Ureter (tissue), 1 donor: Measurements from ENCODE around the gene LSM14B. TPM values are rescaled to one million over a fixed set of nuclear protein-coding genes. Genes with fewer than 3 reads are reported as not detected.
"Not testable (repeated sequence)": the region's sequence is repeated elsewhere in the genome, so short reads cannot be mapped to it uniquely, and the experiment has no call there.

Experiments
- DNase-seq: peaks from one replicate; pipeline ENCODE4 v3.0.0-alpha.2; 2020; ENCODE audit warnings: low spot score
- total RNA-seq: library from RNA; stranded (reverse); gene quantifications from one replicate; pipeline ENCODE4 v1.2.4, GENCODE V29; 2023
- donor health status: DM: yes; HTN: yes; CAD: no.

The LSM14B gene
- total RNA-seq, 1 donor from 2014 or later = 39.0 TPM

DNA sequence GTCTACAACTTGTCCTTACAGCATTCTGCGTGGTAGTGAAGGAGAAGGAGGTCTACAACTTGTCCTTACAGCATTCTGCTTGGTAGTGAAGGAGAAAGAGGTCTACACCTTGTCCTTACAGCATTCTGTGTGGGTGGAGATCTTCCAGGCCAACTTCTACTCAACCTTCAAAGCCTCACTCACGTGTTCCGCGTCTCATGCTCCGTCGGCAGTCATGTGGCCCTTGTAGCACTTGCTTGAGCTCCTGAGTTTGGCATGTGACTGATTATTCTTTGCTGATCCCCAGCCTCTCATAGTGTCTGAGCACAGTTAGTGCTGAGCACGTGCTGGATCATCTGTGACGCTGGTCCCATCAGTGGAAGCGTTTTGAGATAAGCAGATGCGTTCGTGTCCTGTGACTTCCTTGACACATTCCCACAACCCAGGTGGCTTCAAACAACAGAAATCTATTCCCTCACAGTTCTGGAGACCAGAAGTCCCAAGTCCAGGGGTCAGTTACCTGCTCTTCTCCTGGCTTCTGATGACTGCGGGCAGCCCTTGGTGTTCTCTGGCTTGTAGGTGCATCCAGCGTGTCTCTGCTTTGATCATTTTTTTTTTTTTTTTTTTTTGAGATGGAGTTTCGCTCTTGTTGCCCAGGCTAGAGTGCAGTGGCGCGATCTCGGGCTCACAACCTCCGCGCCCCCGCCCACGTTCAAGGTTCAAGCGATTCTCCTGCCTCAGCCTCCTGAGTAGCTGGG, 23.9 kb downstream of the LSM14B start:
- DNase-seq = no peak

GRCh38 chr20:62147125-62147524, 24.9 kb downstream of the LSM14B start:
- DNase-seq = no peak

DNA sequence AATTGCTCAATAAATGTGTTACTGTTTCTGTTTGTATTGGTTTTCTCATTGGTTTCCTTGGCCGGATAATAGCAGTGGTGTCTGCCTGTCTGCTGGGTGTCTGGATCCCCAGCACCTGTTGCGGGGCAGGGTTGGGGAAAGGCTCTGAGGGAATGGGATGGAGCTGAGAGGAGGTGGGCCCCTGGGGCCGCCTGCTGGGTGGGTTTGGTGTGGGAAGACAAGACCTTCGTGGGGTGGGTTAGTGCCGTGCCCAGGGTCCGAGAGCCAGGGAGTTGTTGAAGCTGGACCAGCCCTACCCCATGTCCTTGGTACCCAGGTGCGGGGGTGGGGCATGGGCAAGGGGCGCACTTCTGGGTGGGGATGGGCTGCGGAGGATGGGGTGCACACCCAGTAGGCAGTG, 25.3 kb downstream of the LSM14B start:
- DNase-seq = no peak

GRCh38 chr20:62148383-62148782, 26.1 kb downstream of the LSM14B start:
- DNase-seq = not testable (repeated sequence)

- no peak for DNase-seq
Measured at GRCh38 chr20:62148908-62149314, 26.6 kb downstream of the LSM14B start.

DNA sequence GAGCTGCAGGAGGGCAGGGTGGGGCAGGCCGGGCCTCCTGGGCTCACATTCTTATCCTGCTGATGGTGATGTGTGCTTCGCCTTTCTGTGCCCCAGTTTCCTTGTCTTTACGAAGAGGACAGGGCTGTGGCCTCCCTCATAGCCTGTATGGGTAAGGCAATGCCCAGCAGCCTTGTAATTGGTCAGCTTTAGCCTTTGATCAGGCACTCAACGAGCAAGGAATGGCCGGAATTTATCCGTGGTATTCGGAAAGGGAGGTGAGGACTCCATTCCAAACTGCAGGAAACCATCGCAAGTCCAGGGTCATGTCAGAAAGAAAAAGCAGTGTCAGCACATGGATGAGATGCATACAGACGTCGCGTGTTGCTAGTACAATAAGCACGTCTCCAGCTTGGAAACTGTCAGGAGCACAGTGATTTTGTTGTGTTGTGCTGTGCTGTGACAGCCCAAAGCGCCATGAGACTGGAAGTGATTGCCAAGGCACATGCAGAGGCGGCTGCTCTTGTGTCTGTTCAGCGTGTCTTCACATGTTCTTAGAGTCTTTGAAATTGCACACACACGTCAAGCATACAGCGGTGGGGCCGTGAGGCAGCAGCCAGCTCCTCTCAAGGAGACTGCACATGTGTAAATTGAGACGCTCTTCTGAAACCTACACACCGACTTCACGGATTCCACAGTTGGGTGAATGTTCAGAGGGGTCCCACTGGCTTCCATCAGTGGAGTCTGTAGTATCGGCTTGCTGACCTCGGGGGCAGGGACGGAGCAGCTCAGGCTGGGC, 27.4 kb downstream of the LSM14B start:
- DNase-seq = no peak

DNA sequence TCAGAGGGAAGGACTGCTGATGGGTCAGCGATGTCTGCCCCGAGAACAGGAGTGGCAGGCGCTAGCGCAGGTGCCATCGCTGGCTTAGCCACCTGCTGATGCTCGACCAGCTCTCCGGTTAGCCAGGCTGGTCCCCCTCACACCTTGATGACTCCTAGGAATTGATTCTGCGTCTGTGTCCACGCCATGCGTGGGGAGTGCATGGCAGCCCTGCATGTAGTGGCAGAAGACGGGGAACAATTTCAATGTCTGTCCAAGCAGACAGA, 28.0 kb downstream of the LSM14B start:
- no peak for DNase-seq

- no peak for DNase-seq
Measured at GRCh38 chr20:62151225-62151624, 28.9 kb downstream of the LSM14B start.

DNA sequence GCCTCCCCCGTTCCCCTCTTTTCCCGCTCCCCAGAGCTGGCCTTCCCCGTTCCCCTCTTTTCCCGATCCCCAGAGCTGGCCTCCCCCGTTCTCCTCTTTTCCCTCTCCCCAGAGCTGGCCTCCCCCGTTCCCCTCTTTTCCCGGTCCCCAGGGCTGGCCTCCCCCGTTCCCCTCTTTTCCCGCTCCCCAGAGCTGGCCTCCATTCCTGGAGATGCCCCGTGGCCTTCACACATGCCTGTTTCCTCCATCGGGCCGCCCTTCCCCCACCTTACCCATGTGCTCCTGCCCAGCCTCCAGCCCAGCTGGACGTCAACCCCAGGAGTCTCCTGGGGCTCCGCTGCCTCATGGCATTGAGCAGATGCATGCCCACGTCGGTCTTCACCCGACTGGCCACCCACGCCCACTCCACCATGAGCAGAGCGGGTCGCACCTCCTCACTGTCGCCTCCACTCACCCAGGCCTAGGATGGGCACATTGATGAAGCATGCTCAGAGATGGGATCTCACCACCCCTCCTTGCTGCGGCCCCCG, 29.6 kb downstream of the LSM14B start:
- DNase-seq = no peak

DNA sequence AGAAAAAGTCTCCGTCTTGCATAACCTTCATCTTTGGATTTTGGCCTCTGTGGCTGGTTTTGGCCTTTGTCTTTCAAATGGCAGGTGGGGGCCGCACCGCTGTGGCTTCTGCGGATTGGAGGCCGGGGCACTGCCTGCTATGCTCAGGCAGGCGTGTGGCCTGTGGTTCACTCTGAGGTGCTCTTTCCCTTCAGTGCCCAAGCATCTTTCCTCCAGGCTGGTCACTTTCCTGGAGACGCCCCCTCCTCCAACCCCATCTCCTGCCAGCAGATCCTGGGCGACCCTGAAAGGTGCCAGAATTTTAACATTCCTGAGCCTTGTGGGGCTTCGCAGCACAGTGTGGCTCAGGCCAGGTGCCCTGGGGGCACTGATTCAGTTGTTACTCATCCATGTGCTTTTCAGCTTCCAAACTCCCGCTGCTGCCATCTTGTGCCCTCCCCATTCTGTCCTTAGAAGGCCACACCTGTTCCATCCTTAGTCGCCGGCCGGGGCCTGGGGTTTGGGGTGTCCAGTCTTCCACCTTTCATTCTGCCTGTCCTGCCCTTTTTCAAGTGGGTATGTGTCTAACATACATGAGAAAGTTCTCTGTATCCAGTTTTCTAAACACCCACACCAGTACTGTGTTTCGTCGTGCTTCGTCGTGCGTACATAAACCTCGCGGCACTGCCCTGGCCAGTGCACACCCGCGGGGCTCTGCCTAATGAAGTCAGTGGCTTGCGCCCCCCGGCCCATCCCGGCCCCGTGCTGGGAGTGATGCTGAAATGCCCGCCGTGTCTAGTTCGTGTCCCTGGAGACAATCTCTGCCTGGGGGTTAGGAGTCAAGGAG, 33.4 kb downstream of the LSM14B start:
- DNase-seq = no peak

DNA sequence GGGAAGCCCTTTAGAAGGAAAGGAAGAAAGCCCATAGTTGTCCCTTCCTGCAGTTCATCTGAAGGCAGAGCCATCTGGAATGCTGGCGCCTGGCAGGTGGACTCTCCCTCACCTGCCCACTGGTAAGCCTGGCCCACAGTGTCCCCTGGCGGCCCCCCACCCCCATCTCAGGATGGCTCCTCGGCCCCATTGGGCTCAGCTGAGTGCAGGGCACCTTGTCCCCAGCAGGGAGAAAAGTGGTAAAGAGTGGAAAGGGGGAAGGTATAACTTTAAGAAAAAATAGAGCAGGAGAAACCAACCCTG, 33.9 kb downstream of the LSM14B start:
- DNase-seq = no peak

DNA sequence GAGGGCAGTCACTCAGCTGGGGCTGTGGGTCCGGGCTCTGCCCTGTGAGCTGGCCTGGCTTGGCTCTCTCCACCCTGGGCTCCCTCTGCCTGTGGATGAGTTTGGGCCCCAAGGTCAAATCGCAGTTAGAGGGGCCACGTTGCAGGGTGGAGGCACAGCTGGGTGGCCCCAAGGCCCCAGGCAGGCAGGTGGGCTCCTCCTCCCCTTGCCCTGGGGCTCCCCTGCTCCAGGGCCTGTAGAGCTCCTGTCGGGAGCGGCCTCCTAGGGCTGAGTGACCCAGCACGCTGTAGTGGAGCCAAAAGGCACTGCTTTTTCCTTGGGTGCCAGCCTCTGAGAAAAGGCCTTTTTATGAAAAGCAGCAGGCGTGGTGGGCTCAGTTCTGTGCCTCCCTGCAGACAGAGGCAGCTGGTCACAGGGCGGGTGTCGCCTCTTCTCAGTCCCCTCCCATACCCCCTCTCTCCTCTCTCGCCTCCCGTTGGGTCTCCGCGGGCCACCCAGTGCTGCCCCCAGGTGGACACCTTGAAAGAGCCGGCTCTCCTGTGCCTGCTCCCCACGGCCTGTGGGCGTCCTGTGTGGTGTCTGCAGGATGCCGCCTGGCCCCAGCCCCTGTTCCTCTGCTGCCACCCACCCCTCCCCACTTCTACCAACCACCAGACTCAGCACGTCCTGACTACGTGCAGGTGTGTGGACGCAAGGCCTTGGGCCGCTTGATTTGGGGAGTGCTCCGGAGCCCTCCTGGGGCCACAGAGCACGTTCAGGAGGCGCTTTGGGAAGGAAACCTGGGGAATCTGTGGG, 34.5 kb downstream of the LSM14B start:
- DNase-seq = no peak

DNA sequence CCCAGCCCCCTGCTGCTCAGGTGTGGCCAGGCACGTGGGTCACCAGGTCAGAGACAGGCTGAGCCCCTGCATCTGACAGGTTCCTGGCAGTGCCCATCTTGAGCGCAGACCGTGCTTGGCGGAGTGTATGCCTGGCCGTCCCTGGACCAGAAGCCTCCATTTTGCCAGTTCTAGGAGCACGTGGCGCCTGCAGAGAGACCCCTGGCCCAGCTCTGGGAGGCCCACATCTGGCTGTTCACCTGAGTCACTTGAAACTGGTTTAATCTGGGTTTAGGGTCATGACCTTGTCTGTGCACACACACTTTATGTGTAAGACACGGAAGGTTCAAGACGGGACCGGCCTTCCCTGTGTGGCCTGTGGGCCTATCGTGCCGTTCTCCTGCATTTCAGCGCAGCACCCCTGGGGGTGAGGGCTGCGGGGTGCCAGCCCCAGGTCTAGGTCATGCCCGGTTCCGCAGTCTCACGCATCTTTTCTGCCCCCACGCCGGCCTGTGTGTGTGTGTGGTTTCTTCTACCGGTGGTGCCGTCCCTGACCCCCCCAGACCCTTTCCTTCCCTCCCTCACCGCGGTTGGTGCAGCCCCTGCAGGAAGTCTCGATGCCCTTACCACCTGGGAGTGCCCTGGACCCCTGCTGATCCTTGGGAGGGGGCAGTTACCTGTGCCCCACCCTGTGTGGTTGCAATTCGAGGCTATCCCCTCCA, 35.3 kb downstream of the LSM14B start:
- no peak for DNase-seq

DNA sequence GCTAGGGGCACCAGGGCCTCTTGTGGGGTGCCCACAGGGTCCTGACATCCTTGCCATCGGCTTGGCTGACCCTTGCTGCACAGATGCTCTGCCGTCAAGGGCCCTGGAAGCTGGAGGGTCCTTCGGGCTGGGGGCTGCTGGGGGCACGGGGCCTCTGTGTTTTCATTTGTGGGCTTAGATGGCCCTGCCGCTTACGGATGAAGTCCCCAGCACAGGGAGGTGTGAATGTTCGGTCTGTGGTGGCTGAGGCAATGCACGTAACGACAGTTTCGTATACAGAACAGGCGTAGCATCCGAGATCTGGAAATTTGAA, 35.8 kb downstream of the LSM14B start:
- no peak for DNase-seq

DNA sequence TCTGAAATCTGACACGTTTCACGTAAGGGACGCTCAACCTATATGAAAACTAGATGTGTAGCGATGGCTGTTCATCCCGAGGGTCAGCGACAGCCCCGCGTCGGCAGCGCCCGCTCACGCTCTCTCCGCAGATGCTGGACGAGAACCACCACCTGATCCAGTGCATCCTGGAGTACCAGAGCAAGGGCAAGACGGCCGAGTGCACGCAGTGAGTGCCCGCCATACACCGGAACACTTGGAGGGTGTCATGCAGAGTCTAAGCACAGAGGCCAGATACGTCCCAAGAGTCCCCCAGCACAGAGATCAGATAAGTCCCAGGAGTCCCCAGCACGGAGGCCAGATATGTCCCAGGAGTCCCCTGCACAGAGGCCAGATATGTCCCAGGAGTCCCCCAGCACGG, 36.3 kb downstream of the LSM14B start:
- DNase-seq = no peak

DNA sequence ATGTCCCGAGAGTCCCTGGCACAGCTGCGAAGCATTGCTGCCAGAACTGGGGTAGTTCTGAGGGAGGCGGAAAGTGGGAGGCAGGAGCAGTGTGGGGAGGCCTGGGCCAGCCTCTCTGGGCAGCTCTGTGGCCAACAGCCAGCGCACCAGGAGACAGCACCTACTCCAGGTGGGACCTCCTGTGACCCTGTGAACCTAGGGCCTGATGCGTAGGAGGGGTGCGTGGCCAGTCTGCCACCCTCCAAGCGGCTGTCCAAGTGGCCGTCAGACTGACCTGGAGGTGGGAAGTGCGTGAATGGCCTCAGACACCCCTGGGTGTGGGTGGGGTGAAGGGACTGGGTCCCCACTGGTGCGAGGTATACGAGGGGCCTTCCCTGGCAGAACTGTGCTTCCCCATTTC, 36.8 kb downstream of the LSM14B start:
- no peak for DNase-seq

DNA sequence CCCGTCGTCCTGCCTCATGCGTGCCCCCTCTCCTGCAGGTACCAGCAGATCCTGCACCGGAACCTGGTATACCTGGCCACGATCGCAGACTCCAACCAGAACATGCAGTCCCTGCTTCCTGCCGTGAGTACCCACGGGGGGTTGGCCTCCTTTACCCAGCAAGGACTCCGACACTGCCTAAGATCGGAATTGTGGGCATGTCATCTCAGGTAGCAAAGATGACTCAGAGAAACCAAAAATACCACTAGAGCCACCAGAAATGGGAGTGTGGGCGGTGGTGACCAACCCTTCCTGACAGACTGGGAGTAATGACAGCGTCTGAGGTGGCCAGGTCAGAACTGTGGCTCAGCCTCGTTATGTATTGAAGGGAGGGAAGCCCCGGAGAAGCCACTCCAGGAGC, 37.6 kb downstream of the LSM14B start:
- DNase-seq = no peak

DNA sequence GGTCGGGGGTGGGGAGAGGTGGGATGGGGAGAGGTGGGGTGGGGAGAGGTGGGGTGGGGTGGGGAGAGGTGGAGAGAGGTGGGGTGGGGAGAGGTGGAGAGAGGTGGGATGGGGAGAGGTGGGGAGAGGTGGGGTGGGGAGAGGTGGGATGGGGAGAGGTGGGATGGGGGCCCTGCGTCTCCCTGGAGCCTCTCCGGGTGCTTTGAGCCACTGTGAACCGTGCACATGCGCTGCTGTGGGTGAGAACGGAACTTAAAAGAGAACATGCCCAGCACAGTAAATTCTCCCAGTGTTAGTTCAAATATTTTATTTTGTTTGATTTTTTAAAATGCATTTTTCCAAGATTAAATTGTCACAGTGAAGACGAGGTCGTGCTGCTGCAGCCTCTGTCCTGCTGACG, 38.0 kb downstream of the LSM14B start:
- DNase-seq = no peak

DNA sequence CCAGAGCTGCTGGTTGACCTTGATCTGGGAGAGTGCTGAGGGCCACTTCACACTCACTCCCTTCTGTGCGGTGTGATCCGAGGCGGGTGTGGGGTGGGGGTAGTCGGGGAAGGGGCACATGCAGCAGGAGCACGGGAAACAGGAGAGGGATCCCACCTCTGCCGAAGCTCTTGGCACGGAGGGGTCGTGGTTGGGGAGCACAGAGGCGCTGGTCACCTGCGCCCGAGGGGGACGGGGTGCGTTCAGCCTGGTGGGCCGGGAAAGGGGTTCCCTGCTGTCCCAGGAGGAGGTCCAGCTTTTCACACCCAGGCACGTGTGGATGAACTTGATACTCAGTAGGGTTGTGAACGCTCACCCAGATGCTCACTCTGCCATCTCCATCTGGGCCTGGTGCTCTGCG, 38.6 kb downstream of the LSM14B start:
- DNase-seq = no peak

GRCh38 chr20:62161347-62161746, 39.1 kb downstream of the LSM14B start:
- DNase-seq = no peak

DNA sequence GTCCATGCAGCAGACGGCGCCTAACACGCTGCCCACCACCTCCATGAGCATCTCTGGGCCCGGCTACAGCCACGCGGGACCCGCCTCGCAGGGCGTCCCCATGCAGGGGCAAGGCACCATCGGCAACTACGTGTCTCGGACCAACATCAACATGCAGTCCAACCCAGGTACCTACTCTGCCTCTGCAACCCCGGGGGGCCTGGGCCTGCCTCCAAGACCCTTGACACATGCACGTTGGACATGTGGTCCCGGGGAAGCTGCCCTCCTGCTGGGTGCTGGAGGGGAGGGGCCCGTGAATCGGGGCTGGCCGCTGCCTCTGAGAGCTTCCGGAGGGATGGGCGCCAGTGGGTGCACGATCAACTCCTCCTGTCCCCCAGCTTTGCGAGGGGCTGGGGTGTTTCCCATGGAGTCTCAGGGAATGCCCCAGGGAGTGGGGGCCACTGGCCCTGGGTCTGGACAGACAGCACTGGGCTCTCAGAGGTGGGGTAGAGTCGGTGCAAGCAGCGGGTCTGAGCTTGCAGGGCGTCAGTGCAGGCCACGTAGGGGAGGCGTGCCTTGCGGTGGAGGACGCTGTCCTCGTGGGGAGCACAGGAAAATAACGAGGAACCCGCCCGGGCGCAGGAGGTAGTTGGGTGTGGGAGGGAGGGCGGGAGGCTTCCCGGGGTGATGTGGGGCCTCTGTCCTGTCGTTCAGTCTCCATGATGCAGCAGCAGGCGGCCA, 40.6 kb downstream of the LSM14B start:
- no peak for DNase-seq
